Ascending aorta (tissue), 2 donors: ENCODE results near the gene GPR143. TPM values are rescaled to one million over a fixed set of nuclear protein-coding genes. Genes with fewer than 3 reads are reported as not detected.

Experiments used
- DNase-seq, 2 donors: peaks; one replicate each; pipeline ENCODE4 v3.0.0-alpha.2; 2019; ENCODE audit warnings: low spot score in 2 of 2
- H3K27ac ChIP-seq, 2 donors: fragments of 200-600 bp; sonication (generic); one replicate each; pipeline ENCODE4 v1.5.1; 2016 to 2017; ENCODE audit warnings: mild to moderate bottlenecking in 1 of 2
- H3K27me3 ChIP-seq: fragments of 200-600 bp; sonication (generic); one replicate; pipeline ENCODE4 v1.5.1; 2017
- H3K36me3 ChIP-seq, 2 donors: fragments of 200-600 bp; sonication (generic); one replicate each; pipeline ENCODE4 v1.5.1; 2016
- H3K4me1 ChIP-seq, 2 donors: fragments of 200-600 bp; sonication (generic); one replicate each; pipeline ENCODE4 v1.5.1; 2016 to 2017; ENCODE audit warnings: mild to moderate bottlenecking in 1 of 2
- H3K4me3 ChIP-seq, 2 donors: fragments of 200-600 bp; sonication (generic); one replicate each; pipeline ENCODE4 v1.5.1; 2016 to 2017; ENCODE audit warnings: mild to moderate bottlenecking in 1 of 2
- H3K9me3 ChIP-seq, 2 donors: fragments of 200-600 bp; sonication (generic); one replicate each; pipeline ENCODE4 v1.5.1; 2016
- intact Hi-C: fragments of 100-400 bp; cut with DNase I; formaldehyde crosslinking; loops from one replicate; pipeline ENCODE4 v1.15.1; 2023
- total RNA-seq: library from RNA; depleted of rRNA; stranded (reverse); fragments of >200 nt; gene quantifications from one replicate; pipeline ENCODE4 v1.1.0, GENCODE V29; 2016
- TF ChIP-seq, protein P1 (sequence below), 3 experiments: fragments of 200-600 bp in 2 of 3; fragments of 450-650 bp in 1 of 3; sonication (generic) in 2 of 3; IDR thresholded peaks; one replicate each; pipeline ENCODE4 v1.5.1; 2016 to 2019; ENCODE audit warnings: antibody characterized with exemption in 3 of 3, mild to moderate bottlenecking in 1 of 3, moderate library complexity in 1 of 3

Gene GPR143
- total RNA-seq, 1 donor from 2014 or later, result not detected

GRCh38 chrX:9767375-9767774, 1.7 kb upstream of the GPR143 start:
- TF ChIP-seq, protein P1, sequence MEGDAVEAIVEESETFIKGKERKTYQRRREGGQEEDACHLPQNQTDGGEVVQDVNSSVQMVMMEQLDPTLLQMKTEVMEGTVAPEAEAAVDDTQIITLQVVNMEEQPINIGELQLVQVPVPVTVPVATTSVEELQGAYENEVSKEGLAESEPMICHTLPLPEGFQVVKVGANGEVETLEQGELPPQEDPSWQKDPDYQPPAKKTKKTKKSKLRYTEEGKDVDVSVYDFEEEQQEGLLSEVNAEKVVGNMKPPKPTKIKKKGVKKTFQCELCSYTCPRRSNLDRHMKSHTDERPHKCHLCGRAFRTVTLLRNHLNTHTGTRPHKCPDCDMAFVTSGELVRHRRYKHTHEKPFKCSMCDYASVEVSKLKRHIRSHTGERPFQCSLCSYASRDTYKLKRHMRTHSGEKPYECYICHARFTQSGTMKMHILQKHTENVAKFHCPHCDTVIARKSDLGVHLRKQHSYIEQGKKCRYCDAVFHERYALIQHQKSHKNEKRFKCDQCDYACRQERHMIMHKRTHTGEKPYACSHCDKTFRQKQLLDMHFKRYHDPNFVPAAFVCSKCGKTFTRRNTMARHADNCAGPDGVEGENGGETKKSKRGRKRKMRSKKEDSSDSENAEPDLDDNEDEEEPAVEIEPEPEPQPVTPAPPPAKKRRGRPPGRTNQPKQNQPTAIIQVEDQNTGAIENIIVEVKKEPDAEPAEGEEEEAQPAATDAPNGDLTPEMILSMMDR (IDR thresholded peaks at IDR 0.05), result no peak
- Histone ChIP-seq H3K36me3 (no peaks in the 10 kb centered on the region), H3K4me1 (no peaks in the 10 kb centered on the region), H3K27me3 (no peaks in the 10 kb centered on the region), H3K9me3 (no peaks in the 10 kb centered on the region), H3K27ac (no peak overlapping the region), H3K4me3 (no peak overlapping the region)
- DNase-seq, result no peak
- intact Hi-C loops, result no loop called here

GRCh38 chrX:9765072-9765736, 443 bp downstream of the GPR143 start:
- no peaks in the 10 kb centered on the region for H3K9me3 ChIP-seq
- H3K4me3 ChIP-seq, result no peak overlapping the region
- H3K36me3 ChIP-seq, result no peaks in the 10 kb centered on the region
- TF ChIP-seq, protein P1 (IDR thresholded peaks at IDR 0.05), result no peak
- DNase-seq, result no peak
- H3K4me1 ChIP-seq, result no peaks in the 10 kb centered on the region
- intact Hi-C loops, result no loop called here
- H3K27ac ChIP-seq, result no peak overlapping the region
- no peaks in the 10 kb centered on the region for H3K27me3 ChIP-seq

DNA sequence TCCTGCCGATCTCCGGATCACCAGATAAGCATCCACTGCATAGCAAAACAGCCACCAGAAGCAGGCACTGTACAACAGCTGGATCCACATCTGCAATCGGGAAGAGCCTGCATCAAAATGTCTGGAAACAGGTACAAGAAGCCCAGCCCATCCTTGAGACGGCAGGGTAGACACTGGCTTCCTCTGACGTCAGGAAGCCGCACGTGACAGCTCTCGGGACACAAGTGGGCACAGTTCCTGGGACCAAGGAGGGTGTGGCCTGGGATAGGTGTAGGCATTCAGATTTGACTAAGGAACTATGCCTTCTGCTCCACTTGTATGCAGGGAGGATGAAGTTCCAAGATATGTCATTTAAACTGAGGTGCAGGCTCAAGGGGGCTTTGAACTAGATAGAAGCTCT, 6.3 kb downstream of the GPR143 start:
- no peaks in the 10 kb centered on the region for H3K4me1 ChIP-seq
- DNase-seq, result no peak
- H3K27me3 ChIP-seq, result no peaks in the 10 kb centered on the region
- intact Hi-C loops, result no loop called here
- H3K9me3 ChIP-seq, result peaks cover 0 to 5% of the 10 kb centered on the region in 2 donors
- H3K27ac ChIP-seq, result no peak overlapping the region
- TF ChIP-seq, protein P1 (IDR thresholded peaks at IDR 0.05), result no peak
- H3K4me3 ChIP-seq, result no peak overlapping the region
- no peaks in the 10 kb centered on the region for H3K36me3 ChIP-seq

DNA sequence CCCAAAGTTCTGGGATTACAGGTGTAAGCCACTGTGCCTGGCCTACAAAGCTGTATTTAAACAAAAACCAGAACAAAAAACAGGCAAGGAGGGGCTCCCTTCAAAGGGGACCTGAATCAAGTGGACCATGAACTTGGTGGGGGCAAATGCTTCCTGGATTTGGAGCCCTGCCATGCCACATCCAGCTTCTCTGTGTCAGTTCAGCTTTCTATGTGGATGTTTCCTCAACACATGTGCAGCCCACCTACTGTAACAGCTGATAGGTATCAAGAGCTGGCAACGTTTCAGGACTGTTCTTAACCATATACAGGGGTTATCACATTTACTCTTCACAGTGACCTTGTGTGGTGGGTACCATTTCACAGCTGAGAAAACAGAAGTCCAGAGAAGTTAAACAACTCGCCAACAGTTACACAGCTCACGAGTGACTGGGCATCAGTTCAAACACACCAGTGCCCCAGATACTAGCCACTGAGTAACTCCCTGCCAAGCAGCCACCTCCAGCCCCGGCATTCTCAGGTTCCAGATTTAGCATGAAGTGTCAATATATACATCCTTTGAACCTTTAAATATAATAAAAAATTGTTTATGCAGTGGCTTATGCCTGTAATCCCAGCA, 7.5 kb downstream of the GPR143 start:
- intact Hi-C loops, result no loop called here
- no peak for DNase-seq
- peaks cover 0 to 5% of the 10 kb centered on the region in 2 donors for H3K9me3 ChIP-seq
- H3K4me1 ChIP-seq, result no peaks in the 10 kb centered on the region
- TF ChIP-seq, protein P1 (IDR thresholded peaks at IDR 0.05), result no peak
- H3K4me3 ChIP-seq, result no peak overlapping the region
- H3K27me3 ChIP-seq, result no peaks in the 10 kb centered on the region
- no peak overlapping the region for H3K27ac ChIP-seq
- H3K36me3 ChIP-seq, result no peaks in the 10 kb centered on the region

GRCh38 chrX:9757366-9757765, 8.3 kb downstream of the GPR143 start:
- TF ChIP-seq, protein P1 (IDR thresholded peaks at IDR 0.05), result no peak
- intact Hi-C loops, result no loop called here
- no peaks in the 10 kb centered on the region for H3K36me3 ChIP-seq

More at GRCh38 chrX:9757366-9757765, 8.3 kb downstream of the GPR143 start:
- no peak overlapping the region for H3K27ac ChIP-seq
- no peaks in the 10 kb centered on the region for H3K4me1 ChIP-seq
- H3K9me3 ChIP-seq, result peaks cover 0 to 5% of the 10 kb centered on the region in 2 donors
- no peak for DNase-seq
- no peaks in the 10 kb centered on the region for H3K27me3 ChIP-seq
- no peak overlapping the region for H3K4me3 ChIP-seq
